ENCODE results near the gene ADAMTS16.

Gene ADAMTS16

DNA sequence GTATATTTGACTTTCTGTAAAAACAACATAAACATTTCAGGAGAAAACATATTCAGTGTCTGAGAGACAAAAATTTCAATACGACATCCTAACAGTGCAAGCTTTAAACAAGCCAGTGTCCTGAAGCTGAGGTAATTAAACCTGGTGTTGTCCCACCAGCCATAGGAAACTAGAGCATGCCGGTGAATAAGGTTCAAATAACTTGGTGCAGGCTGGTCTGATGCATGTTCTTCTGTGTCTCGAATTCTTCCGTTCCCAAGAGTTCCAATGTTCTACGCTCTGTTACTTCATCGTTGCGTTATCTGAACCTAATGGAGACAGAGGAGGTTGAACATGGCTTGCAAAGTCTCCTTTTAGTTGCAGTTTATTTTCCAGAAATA lies 48.9 kb downstream of the ADAMTS16 start:
- DNase-seq = no peak

DNA sequence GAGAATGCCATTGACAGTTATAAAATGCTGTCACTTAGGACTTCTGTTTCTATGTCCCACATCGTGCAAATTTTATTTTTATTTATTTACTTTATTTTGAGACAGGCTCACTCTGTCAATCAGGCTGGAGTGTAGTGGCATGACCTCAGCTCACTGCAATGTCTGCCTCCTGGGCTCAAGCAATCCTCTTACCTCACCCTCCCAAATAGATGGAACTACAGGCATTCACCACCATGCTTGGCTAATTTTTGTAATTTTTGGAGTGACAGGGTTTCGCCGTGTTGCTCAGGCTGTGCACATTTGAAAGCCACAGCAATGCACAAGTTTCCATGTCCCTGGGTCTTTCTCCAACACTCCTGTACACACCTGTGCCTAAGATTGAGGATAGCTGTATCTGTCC lies 51.8 kb downstream of the ADAMTS16 start:
- no peak for DNase-seq

DNA sequence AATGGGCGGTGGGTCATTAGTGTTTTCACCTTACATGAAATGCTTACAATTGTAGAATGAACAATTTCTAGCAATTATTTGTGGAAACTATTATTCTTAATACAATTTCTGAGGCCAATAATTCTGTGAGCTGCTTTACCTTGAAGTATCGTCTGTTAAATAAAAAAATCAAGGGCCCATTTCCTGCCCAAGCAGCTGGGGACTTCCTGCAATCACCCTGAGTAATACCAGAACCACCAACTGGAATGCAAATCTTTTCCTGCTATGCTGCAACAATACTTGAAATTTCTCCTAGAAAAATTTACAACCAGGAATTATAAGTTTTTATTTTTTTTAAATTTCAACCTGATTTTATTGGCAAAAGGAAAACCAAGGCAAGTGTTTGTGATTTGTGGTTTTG lies 52.6 kb downstream of the ADAMTS16 start:
- DNase-seq = no peak

DNA sequence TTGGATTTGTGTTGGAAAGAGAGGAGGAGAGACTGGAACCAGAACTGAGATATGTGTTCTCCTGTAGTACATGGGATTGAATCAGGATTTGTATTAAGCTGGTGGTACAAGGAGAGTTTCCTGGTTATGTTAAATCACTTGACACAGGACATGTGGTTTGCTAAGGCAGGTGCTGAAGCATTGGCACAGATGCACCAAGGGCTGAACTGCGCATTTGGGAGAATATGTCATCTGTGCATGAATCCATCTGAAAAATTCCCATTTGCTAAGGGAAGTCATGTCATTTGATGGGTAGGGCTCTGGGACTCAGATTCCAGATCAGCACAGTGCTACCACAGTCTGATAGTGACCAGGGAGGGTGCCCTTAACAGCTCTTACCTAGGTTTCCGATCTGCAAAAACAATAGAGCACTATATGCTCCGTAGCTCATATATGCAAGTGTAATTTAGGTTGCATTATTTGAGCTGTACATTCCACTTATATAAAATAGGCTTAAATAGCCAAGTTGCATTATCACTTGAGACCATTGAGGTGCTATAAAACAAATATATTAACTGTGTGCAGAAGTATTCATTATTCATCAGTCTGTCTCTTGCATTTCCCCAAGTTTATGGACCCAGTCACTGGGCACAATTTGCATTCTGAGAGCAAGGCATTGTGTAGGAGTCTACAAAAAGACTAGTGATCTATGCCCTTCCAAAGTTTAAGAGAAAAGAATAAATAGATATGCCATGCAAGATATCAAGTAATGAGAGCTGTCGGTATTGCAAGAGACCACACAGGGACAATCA lies 55.2 kb downstream of the ADAMTS16 start:
- no peak for DNase-seq

DNA sequence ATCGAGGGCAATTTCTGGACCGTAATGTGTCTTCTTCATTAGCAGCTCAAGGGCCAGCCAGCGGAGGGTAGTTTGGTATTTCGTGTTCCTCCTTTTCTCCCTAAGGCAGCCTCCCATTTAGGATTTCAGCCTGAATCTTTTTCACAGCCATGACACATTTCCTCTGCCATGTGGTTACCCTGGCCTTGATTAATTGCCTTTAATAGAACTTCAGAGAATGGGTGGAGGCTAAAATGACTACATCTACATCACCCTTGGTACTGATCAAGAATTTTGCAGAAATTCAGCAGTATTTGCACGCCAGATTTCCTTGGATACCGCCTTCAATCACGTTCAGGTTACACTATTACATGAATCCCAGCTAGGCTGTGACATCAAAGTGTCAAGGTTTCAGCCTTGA lies 58.0 kb downstream of the ADAMTS16 start:
- no peak for DNase-seq

DNA sequence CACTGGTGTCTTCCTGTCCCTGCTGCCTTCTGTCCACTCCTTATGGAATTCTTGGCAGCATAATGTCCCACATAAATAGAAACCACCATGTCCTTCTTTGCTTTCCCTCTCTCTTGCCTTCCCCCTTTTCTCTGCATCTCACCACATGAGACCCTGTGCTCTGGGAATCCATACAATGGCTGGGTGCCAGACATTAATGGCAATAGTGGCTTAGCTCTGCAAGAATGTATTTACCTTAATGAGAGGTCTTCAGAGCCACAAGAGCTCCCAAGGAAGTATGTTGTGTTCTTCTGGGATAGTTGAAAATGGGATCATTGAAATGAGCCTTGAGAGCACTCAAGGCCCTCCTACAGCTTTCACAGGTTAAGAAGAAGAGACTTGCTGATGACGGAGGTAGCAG lies 58.7 kb downstream of the ADAMTS16 start:
- no peak for DNase-seq

DNA sequence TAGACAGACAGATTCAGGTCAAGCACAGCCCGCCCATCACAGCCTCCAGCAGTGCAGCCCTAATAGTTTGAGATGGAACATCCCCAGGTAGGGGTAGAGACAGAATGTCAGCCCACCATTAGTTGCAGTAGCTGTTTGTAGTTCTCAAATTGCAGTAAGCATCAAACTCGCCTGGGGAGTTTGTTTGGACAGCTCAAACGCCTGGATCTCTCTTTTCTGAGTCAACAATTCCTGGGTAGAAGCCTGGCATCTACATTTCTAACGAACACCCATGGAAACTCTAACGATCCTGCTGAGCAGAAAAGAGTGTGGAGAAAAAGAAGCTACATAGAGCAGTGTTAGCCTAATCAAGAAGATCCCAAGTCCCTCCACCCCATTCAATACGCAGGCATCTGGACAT lies 59.4 kb downstream of the ADAMTS16 start:
- DNase-seq = no peak

DNA sequence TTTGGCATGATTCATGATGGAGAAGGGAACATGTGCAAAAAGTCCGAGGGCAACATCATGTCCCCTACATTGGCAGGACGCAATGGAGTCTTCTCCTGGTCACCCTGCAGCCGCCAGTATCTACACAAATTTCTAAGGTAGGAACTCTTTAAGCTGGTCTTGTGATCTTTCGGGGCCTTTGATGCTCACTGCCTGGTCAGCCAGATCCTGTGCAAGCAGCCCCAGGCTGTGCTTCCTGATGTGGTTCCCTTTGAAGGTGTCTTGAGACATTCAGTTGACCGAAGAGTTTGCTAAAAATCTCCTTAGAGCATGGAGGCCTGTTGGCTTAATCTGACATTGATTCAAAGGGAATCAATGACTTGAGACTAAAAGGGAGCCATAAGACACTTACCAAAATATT lies 60.0 kb downstream of the ADAMTS16 start:
- no peak for DNase-seq

DNA sequence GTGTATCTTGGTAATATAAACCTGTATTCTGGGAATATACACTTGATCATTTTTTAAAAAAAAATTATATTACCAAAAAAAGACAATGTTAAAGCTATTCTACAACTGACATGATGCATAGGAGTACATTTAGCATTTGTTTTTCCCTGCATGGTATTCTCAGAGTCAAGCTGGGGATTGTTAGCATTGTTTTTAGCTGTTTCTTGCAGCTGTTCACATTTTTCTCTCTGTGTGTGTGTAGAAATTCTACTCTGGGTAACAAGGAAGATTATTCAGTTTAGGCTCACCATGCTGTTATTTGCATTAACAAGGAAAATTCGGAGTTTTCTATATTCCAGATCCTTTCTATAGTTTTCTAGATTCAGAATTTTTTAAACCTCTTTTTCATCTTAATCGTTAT lies 62.2 kb downstream of the ADAMTS16 start:
- DNase-seq = no peak

DNA sequence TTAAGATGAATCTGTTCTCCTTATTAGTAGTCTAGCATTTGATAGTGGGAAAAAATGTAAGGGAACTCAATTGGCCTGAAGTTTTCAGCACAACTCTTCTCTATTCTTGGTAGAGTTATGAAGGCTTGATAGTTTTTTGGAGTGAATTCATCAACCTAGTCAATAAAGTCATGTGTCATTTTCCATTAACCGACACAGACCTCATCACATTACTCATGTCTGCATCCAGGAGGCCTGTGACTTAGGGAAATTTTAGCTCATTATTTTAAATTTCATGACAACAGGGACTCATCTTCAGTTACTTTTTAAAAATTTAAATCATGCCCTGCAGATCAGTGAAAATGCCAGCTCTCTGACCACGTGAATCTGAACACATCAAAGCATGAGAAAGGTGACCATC lies 63.3 kb downstream of the ADAMTS16 start:
- DNase-seq = no peak

DNA sequence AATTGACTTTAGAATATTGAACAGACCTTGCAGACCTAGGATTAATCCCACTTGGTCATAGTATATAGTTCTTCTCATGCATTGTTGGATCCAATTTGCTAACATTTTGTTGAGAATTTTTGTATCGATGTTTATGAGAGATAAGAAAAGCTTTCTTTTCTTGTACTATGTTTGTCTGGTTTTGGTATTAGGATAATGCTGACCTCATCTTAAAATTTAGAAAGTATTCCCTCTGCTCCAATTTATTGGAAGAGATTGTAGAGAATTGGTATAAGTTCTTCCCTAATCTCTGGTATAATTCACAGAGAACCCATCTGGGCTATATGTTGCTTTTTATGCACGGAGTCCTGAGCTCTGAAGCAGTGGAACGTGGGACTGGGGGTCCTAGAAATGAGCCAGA lies 67.7 kb downstream of the ADAMTS16 start:
- DNase-seq = no peak

DNA sequence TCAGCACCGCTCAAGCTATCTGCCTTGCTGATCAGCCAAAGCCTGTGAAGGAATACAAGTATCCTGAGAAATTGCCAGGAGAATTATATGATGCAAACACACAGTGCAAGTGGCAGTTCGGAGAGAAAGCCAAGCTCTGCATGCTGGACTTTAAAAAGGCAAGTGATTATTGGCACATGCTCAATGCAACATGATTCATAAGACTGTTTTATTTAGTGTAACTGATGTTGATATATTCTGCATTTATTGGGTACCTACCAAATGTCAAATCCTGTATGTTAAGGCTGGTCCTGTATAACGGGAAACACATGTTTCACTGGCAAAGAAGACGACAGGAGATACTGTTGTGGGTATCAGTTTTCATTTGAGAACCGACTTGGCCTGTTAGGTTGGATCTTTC lies 69.0 kb downstream of the ADAMTS16 start:
- DNase-seq = no peak

DNA sequence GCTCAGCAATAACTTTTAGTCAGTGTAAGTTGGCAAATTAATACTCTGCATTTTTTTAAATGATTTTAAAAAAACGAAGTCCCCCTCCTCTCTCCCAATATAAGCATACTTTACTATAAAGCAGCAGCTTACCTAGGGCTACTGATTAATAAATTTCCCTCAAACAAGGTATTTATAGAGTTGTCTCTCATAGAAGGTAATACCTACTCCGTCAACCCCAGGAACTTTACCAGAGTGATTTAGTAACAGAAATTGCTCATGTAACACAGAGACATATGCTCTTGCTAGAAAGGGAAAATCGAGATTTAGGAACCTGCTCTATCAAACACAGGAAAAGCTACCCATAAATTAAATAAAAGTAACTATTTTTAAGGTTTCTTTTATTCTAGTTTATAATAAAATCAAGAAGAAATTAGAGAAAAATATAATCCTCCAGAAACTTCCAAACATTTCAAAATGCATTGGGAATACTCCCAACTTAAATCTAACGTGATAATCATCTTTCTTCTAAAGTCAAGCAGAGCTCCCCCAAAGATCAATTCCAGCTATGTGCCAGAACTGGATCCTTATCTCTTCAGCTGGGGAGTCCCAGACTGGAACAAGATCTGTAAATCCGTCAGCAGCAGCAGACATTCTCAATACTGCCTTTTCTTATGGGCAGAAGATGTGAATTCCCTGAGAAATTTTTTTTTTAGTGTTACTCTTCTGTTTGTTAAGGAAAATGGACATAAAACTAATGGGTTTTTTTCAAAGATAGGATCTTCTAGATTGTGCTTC lies 69.6 kb downstream of the ADAMTS16 start:
- no peak for DNase-seq

DNA sequence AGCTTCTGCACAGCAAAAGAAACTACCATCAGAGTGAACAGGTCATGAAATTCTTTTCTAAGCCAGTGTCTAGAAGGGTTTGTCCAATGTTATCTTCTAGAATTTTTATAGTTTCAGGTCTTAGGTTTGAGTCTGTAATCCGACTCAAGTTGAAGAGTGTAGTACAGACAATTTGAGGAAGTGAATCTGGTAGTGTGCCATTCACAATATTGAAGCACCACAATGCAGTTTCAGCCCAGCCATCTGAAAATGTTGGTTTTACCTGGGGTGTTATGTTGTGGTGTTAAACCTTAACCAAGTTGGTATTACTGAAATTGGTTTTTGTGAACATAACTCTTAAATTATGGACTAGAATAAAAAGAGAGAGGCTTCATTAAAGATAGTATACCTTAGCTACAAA lies 77.2 kb downstream of the ADAMTS16 start:
- no peak for DNase-seq

DNA sequence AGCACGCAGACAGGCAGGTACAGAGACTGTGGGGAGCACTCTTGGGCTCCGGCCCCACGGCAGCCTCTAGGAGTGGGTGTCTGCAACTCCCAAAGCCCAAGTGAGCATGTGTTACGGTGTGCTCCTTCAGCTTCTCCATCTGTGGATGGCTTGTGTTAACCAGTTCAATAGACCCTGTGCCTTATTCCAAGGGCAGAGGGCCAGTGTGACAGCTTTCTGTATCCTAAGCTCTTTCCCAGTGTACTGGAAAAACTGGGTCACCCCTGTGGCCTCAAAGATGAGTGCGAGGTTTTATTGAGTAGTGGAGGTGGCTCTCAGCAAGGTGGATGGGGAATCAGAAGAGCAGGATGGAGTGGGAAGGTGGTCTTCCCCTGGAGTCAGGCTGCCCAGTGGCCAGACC lies 78.3 kb downstream of the ADAMTS16 start:
- no peak for DNase-seq

DNA sequence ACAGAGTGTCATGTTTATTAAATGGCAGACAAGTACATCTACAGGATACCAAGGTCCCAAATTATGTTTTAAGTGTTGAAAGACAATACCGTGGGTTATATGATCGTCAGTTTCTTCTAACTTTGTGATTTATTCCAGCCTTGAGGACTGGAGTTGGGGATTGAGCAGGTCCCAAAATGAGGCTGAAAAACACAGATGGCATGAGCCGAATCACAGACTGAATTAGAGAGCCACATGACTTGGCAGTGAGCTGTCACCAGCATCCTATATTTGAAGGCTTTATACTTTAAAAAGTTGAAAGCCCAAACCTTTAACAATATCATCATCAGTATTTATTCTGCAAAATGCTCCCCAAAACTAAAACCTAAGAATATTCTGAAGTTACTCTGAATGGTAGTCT lies 79.4 kb downstream of the ADAMTS16 start:
- no peak for DNase-seq

DNA sequence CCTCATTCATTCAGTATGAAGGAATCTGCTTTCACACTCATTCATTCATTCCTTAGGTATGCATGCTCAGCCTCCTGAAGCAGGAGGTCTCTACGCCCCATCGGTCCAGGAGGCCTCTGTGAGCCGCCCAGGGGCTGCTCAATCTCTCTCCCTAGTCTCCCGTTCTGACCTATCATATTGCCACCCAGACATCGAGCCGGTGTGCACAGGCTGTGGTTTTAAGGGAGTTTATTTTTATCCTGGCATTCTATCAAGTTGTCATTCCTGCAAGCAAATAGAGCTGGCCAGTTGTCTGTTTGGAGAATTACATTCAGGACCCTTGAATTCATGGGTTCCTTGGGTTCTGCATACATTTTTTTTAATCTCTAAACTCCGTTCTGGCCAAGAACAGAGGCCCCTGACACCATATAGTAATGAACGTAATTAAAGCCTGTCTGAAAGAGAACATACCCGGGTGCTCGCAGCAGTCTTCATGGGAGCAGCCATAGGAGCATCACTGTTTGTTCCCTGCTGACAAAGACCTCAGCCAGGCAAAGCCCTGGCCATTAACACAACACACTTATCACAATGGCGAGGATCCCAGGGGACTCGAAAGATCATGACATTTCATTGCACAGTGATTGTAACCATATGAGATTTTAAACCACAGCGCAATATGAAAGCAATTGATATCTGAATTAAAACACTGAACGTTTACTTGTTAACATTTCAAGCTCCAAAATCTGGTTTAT lies 80.9 kb downstream of the ADAMTS16 start:
- DNase-seq = no peak

DNA sequence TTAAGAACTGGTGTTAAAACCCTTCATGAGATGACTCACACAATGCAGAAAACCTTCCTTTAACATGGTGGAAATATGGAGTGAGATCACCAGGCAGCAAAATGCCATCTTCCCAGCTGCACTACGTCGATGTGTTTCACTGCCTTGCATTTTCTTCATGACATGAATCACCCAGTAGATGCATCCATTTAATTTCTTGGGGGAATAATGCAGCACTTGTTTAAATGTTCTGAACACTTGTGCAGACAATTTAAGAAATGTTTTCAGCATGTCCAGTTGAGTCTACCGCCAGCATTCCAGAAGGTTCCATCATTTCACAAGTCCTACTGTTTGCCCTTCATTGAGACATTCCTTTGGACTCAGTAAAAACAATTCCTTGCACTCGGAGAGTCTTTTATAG lies 81.6 kb downstream of the ADAMTS16 start:
- DNase-seq = no peak

DNA sequence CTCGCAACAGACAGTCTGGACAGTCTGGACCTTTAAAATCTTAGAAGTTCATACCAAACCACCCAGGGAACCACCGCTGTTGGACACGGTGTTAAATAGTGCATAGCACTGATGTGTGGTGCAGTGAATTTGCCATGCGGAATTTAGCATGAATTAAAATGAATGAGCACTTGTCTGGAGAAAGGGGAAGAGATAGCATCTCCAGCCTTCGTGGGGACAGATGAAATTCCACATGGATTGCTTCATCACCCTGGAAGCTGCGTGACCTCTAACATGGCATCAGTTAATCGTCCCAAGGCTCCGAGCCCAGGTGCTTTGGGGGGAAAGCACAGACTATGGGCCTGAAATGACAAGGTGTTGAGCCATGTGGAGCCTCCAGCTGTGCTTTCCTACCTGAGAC lies 91.4 kb downstream of the ADAMTS16 start:
- no peak for DNase-seq

DNA sequence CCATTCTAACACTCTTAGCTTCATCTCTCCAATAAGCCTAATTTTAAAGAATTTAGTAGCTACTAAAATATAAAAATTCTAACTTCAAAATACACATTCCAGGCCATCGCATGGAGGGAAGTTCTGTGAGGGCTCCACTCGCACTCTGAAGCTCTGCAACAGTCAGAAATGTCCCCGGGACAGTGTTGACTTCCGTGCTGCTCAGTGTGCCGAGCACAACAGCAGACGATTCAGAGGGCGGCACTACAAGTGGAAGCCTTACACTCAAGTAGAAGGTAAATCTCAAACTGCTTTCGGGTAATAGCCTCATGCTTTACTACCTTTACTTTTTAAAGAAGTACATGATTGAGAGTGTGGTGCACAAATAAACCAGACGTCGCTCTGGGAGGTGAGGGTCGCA lies 94.8 kb downstream of the ADAMTS16 start:
- no peak for DNase-seq

DNA sequence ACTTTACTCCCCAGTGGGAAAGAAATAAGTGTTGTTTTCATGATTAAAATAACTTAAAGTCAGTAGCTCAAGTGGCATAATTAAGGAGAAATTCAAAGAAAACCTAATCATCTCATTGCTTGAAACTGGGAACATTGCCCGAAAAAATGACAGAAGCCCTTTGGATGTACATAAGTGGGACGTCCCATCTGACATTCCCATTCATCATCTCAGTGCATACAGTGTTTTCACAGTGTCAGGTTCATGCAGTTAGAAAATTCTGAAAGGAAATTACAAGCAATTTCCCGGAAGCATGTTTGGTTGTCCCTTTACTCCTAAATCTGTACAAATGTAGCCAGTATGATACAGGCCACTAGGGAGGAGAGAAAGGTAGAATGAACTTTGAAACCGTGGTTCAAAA lies 95.6 kb downstream of the ADAMTS16 start:
- DNase-seq = no peak

DNA sequence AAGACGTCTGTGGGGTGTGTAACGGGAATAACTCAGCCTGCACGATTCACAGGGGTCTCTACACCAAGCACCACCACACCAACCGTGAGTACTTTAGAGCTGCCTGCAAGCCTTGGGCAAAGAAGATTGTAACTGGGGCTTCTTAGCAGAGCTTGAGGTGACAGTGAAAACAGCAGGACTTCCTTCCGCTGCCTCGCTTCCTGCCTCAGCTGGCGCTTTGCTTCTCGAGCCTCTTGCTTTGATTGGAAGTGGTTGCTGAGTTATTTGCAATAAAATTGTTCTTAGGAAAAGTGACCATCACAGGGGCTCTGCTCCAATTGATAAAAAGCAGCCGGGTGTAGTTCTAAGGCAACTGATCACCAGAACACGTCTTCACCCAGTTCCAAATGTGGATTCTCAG lies 99.1 kb downstream of the ADAMTS16 start:
- no peak for DNase-seq

DNA sequence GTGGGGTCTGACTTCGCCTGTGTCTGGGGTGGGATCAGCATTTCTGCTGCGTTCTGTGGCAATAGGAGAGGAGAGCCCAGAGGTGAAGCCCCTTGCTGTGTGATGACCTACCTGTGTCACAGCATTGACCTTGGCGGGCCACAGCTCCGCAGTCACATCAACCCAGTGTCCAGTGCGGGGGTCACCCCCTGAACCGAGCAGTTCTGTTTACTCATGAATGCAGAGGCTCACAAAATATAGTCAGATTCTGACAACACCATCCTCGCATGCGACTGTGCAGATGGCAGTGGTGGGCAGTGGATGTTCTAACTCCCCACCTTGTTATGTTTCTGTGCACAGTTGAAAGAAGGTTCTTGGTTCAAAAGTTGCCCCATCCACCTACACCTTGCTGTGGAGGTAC lies 100.1 kb downstream of the ADAMTS16 start:
- DNase-seq = no peak

DNA sequence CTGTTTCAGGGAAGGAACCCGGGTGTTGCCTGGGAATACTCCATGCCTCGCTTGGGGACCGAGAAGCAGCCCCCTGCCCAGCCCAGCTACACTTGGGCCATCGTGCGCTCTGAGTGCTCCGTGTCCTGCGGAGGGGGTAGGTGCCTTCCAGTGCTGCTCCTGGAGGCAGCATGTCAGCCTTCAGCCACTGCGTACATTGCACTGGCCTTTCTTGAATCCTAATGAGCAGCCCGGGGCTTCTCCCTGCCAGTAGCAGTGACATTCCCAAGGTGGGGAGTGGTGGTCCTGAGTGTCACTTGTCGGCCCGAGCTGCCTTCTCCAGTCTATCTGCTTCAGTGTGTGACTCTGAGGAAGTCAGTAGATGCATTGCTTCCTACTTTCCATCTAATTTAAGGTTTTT lies 101.9 kb downstream of the ADAMTS16 start:
- no peak for DNase-seq

All from activated effector memory CD4-positive, alpha-beta T cell treated with Interleukin-2 at 50 U/mL for 16 hours (primary cell).